ENCODE results near the gene CACNA1G. TPM values are rescaled to one million over a fixed set of nuclear protein-coding genes. Genes with fewer than 3 reads are reported as not detected.

The CACNA1G gene
- total RNA-seq, 1 donor from 2014 or later: 29.0 TPM

GRCh38 chr17:50570528-50570927 is 10.0 kb downstream of the CACNA1G start:
- H3K27ac Mint-ChIP-seq: no peak overlapping the region
- no peak overlapping the region for H3K4me3 Mint-ChIP-seq
- peaks cover 25% of the 10 kb centered on the region for H3K27me3 Mint-ChIP-seq (ENCODE audit: low read depth)
- H3K4me1 Mint-ChIP-seq: peaks cover 39% of the 10 kb centered on the region
- H3K9me3 Mint-ChIP-seq: no peaks in the 10 kb centered on the region
- H3K36me3 Mint-ChIP-seq: peaks cover 1% of the 10 kb centered on the region
- no peak for DNase-seq (ENCODE audit: low spot score in 2 of 2, unreplicated experiment in 2 of 2)
- no peak for TF ChIP-seq CTCF (IDR thresholded peaks at IDR 0.05; ENCODE audit: unreplicated experiment)

GRCh38 chr17:50571681-50572080 is 11.2 kb downstream of the CACNA1G start:
- H3K9me3 Mint-ChIP-seq: no peaks in the 10 kb centered on the region
- H3K4me3 Mint-ChIP-seq: no peak overlapping the region
- peaks cover 14% of the 10 kb centered on the region for H3K27me3 Mint-ChIP-seq (ENCODE audit: low read depth)
- no peak for DNase-seq (ENCODE audit: low spot score in 2 of 2, unreplicated experiment in 2 of 2)
- no peak overlapping the region for H3K27ac Mint-ChIP-seq
- H3K36me3 Mint-ChIP-seq: peaks cover 1% of the 10 kb centered on the region
- peaks cover 29% of the 10 kb centered on the region for H3K4me1 Mint-ChIP-seq
- no peak for TF ChIP-seq CTCF (IDR thresholded peaks at IDR 0.05; ENCODE audit: unreplicated experiment)

GRCh38 chr17:50572541-50572940 is 12.0 kb downstream of the CACNA1G start:
- no peak for DNase-seq (ENCODE audit: low spot score in 2 of 2, unreplicated experiment in 2 of 2)
- Mint-ChIP-seq H3K27ac (no peak overlapping the region), H3K4me3 (no peak overlapping the region), H3K9me3 (no peaks in the 10 kb centered on the region), H3K27me3 (ENCODE audit: low read depth) (peaks cover 5% of the 10 kb centered on the region), H3K4me1 (peaks cover 21% of the 10 kb centered on the region), H3K36me3 (peaks cover 1% of the 10 kb centered on the region)
- no peak for TF ChIP-seq CTCF (IDR thresholded peaks at IDR 0.05; ENCODE audit: unreplicated experiment)

- H3K4me3 Mint-ChIP-seq: no peak overlapping the region
- no peaks in the 10 kb centered on the region for H3K27me3 Mint-ChIP-seq (ENCODE audit: low read depth)
- no peaks in the 10 kb centered on the region for H3K9me3 Mint-ChIP-seq
- H3K36me3 Mint-ChIP-seq: peaks cover 1% of the 10 kb centered on the region
- H3K4me1 Mint-ChIP-seq: peaks cover 19% of the 10 kb centered on the region
- no peak overlapping the region for H3K27ac Mint-ChIP-seq
- no peak for DNase-seq (ENCODE audit: low spot score in 2 of 2, unreplicated experiment in 2 of 2)
- no peak for TF ChIP-seq CTCF (IDR thresholded peaks at IDR 0.05; ENCODE audit: unreplicated experiment)
Measured at GRCh38 chr17:50573866-50574611, 13.5 kb downstream of the CACNA1G start.

GRCh38 chr17:50575581-50576210 is 15.2 kb downstream of the CACNA1G start:
- Mint-ChIP-seq H3K9me3 (no peaks in the 10 kb centered on the region), H3K4me1 (peaks cover 11% of the 10 kb centered on the region), H3K27me3 (ENCODE audit: low read depth) (no peaks in the 10 kb centered on the region), H3K4me3 (no peak overlapping the region), H3K36me3 (peaks cover 1% of the 10 kb centered on the region), H3K27ac (no peak overlapping the region)
- no peak for DNase-seq (ENCODE audit: low spot score in 2 of 2, unreplicated experiment in 2 of 2)
- no peak for TF ChIP-seq CTCF (IDR thresholded peaks at IDR 0.05; ENCODE audit: unreplicated experiment)

Measured in mesothelial cell of epicardium (in vitro differentiated cells).